Activated effector memory CD4-positive, alpha-beta T cell treated with Interleukin-2 at 50 U/mL for 16 hours (primary cell): Measurements from ENCODE around the gene PTER.

Experiments used
- DNase-seq: peaks from one replicate; pipeline ENCODE4 v3.0.0-alpha.2; 2020

The PTER gene, protein sequence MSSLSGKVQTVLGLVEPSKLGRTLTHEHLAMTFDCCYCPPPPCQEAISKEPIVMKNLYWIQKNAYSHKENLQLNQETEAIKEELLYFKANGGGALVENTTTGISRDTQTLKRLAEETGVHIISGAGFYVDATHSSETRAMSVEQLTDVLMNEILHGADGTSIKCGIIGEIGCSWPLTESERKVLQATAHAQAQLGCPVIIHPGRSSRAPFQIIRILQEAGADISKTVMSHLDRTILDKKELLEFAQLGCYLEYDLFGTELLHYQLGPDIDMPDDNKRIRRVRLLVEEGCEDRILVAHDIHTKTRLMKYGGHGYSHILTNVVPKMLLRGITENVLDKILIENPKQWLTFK

DNA sequence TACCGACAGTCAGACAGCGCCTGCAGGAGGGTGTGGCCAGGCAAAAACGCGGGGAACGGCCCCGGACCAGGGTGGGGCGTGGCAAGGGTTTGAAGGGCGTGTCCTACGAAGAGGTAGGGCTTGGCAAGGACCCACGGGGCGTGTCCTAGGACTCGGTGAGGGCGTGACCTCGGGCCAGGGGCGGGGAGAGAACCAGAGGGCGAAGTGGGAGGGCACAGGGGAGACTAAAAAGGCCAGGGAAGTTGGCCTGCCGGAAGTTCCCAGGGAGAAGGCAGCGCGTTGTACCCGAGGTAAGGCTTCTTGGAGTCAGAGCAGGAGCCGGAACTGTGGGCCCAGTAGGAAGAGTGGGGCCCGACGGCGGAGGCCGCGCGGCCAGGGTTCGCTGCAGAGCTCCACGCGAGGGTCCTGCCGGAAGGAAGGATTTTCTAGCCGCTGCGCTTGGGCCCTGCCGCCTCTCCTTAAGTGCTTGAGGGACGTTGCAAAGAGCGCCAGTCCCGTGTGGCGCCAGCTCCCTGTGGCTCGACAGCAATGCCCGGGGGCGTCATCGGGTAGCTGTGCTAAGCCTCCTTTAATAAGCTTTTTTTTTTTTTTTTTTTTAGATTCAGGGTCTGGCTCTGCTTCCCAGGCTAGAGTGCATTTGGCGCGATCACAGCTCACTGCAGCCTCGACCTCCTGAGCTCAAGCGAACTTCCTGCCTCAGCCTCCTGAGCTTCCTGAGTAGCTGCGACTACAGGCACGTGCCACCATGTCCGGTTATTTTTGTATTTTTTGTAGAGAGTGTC is at the start of gene PTER:
PTER (plus strand) TSS at position 253 of the 782 bp plus-strand sequence. CDS start 47,375 bp downstream, outside the sequence.
- peak; percentile 96 for DNase-seq

DNA sequence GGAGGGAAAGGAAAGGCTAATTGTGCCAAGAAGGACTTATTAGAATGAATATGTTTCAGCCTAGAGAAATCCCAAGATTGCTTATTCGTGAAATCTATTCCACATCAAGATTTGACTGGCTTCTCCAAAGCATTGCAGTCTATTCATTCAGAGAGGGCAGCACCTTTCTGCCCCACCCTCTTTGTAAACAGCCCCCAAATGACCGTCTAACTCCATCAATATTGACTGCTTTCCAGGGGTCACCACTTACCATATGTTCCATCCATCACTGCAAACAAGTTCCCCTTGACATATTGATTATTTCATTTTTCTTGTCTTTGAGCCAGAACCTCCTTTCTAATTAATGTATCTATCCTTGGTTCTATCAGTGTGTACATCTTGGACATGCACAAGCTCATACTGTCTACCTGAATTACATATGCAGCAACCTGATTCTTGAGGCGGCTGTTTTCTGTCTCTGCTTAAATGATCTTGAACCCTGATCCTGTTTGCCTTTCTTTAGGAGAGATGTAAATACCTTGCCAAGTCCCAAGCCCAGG is 44.2 kb upstream of the PTER start:
- no peak for DNase-seq

DNA sequence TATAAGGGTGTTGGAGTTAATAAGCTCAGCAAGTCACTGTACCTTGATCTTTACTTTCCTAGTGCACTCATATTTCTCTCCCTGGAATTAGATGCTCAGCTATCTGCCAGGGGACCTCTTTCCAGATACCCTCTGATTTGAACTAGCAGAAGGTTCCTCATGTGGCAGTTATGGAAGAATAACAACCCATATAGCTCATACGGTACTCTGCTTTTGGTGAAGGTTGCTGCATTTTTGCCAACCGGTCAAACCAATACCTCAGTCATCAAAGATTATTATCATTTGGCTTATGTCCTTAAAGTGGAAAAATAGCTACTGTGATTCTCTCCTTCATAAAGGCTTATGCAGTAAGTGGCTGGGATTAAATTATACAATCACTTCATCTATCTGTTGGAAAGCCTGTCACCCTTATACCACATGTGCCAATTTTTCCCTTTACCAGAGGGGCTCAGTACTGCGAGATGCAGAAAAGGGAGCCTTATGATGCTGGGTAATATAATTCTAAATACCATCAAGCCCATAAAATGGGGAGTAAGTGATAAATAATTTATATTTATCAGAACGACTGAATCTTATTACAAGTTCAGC is 43.4 kb upstream of the PTER start:
- no peak for DNase-seq

DNA sequence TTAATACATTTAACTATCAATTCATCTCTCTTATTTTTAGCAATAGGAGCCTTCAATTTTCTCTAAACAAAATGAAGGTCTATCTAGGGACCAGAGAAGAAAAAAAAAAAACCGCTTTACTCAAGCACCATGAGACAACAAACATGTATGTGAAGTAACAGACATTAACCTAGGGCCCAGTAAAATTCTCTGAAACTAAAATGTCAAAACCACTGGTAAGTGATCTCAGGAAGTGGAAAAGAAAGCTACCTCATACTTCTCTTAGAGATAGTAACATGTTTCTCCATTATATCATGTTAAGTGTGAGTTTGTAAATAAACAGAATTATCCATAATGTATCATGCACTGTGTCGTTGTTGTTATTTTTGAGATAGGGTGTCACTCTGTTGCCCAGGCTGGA is 35.4 kb upstream of the PTER start:
- no peak for DNase-seq

DNA sequence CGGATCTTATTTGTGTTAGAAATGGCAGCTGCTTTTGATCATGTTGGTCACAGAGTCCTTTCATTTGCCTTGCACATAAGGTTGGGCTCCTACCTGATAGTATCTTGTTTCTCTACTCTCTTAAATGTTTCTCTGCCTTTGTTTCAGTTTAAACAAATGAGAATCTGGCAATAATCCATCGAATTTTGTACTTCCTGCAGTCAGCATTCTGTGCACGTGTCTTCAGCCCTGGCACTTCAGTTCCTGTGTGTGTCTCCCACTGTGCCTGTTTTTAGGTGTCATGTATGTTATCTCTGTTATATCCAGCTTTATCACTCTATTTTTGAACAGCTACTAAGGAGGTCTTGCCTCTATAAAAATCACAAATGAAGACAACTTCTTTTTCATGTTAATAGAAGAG is 28.4 kb upstream of the PTER start:
- DNase-seq: no peak

DNA sequence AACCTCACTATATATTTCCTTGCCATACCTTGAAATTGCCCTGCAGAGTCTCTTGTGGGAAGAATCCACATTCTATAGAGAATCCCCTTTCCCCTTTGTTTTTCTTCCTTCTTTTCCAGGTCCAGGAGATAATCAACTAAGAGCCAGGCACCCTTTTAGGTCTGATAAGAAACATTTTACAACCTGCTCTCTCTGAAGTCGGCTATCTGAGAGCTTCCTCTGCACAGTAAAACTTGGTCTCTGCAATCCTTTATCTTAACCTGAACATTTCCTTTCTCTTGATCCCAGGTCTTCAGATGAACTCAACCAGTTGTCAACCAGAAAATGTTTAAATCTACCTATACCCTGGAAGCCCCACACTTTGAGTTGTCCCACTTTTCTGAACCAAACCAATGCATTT is 19.5 kb upstream of the PTER start:
- DNase-seq: no peak

DNA sequence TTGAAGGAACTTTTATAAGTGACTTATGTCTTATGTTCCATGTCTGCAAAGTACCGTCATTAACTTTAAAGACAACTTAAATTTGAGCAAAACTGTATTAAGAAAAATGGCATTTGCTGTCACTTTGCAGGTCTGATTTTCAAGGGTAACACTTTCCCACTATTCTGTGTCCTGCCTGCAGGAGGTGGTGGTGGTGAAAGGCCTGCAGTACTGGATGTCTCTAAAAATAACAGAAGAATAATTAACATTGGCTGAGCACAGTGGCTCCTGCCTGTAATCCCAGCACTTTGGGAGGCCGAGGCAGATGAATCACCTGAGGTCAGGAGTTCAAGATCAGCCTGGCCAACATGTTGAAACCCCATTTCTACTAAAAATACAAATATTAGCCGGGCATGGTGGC is 13.2 kb upstream of the PTER start:
- no peak for DNase-seq

DNA sequence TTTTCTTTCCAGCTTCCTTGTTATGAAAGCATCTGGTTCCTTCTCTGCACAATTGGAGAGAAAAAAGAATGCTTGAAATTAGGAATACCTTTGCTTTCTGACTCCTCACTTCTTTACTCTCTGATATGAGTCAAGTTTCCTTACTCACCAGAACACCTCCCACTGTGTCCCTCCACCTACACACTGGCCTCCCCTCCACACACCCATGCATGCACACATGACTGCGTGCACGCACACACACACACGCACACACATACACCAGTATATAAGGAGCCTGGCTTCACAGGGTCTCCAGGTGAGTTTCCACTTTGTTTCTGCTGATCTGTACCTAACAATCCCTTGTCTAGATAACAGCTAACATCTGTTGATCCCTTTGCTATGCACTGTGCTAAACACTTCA is 11.4 kb upstream of the PTER start:
- DNase-seq: no peak

DNA sequence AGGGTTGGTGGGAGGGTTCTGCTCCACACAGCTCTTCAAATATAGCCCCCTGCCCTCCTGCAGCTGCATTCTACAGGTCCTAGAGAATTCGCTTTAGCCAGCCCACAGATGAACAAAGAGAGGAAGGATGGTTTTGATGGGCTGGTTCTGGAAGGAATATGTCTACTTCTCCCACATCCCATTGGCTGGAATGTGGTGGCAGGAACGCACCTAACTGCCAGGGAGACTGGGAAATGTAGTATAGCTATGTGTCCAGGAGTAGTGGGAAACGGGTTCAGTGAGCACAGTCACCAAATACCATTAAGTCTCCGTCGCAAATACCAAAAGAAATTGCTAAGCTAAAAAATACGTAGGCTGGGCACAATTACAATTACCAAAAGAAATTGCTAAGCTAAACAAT is 7.3 kb upstream of the PTER start:
- no peak for DNase-seq

DNA sequence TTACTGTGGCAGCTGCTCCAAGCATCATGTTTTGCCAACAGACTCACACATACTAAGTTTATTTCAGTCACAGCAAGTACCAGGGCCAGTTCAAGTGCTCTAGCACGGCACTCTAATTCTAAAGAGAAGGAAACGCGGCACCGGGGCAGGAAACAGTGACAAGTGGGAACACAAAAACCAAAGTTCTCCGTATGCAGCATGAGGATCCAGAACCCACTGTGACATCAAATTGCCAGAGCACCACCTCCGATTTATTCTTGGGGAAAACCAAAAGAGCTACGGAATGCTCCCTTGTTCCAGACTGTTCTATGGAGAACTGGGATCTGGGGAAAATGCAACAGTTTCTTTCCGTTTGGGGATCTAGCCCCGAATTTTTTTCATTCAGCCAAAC is 448 bp upstream of the PTER start:
- DNase-seq: no peak

DNA sequence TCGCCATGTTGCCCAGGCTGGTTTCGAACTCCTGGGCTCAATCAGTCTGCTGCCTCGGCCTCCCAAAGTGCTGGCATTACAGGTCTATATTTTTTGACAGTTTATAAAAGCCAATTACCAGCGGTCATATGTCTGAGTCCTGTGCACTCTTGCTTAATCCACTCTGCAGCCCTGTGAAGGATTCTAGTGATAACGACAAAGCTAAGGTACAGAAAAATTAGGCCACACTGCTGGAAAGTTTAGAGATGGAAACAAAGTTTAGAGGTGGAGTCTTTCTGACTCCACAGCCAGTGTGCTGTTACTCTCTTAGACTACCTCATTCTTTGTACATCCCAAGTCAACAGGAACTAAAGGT is 707 bp downstream of the PTER start:
- no peak for DNase-seq

DNA sequence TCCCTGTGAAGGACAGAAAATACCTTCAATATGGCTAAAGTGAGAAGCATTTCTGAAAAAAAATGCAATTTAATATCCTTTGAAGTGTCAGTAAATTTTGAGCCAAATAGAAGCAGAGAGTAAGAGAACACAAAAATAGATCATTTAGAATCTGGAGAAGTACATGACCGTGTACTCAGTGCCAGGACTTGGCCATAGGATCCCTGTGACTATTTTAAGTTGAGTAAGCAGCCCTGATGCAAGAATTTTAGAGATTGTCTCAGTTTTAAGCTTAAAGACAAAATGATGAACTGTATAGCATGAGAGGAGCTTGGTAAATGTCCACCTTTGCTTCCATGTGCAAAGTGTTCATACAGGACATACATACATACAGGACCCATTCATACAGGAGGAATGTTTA is 2.5 kb downstream of the PTER start:
- DNase-seq: no peak

DNA sequence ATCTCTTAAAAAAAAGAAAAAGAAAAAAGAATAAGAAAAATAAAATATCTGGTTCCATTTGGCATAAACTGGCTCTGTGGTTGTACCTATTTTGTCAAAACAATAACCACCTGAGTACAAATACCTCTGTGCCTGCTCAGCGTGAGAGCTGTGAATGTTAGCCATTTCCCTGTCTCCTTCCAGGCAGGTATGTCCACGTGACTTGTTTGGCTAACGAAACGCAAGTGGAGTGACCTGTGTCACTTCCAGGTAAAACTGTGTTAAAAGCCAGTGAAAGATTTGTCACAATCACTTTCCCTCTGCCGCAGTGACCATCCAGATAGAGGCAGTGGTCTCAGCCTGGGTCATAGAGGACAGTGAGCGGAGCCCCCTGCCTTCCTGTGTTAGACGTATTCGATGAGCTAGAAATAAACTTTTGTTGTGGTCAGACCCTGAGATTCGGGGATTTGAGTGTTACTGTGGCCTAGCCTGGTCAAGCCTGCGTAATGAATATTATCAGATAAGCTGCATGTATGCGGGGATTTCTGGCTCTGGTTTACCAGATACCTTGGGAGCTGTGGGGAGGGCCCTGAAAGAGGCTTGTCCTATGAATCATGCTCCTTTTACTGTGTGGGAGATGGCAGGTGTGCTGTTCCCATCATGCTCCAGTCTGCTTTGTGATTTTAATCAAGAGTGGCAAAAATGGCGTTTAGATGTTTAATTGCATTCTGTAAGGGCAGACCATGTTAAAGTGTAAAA is 3.8 kb downstream of the PTER start:
- DNase-seq: no peak

DNA sequence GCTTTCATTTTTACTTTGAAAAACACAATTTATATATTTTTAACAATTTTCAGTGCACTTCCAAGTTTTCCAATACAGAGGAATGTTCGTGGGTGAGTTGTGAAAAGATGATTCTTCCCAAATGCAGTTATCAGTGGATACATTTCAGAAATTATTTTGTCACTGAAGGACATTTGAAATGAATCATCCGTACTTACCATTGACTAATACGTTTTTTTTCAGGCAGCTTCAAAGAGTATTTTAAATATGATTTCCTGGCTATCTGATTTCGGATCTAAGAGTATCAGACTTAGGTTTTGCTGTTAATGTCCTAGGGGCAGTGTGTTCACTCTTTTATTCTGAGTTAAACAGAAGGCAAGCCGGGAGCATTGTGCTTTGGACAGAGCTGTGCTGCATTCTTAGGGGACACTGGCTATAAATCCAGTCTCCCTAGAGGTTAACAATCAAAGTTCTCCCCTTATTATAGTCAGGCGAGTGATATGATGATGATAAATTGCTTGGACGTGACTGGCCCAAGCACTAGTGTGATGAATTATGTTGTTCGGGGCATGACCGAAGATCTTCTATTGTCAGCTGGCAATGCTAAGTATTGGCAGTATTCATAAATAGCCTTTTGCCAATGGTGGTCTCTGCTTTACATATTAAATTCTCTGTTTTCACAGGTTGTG is 4.5 kb downstream of the PTER start:
- DNase-seq: no peak

DNA sequence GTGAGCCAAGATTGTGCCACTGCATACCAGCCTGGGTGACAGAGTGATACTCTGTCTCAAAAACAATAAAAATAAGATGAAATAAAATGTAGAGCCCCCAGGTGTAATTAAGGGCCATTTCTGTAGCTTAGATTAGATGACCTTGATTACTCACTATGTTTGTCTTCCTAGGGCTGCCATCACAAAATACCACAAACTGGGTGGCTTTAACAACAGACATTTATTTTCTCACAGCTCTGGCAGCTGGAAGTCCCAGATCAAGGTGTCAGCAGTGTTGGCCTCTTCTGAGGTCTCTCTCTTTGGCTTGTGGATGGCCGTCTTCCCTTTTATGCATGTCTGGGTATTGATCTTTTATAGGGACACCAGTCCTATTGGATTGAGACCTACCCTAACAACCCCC is 6.1 kb downstream of the PTER start:
- DNase-seq: no peak

DNA sequence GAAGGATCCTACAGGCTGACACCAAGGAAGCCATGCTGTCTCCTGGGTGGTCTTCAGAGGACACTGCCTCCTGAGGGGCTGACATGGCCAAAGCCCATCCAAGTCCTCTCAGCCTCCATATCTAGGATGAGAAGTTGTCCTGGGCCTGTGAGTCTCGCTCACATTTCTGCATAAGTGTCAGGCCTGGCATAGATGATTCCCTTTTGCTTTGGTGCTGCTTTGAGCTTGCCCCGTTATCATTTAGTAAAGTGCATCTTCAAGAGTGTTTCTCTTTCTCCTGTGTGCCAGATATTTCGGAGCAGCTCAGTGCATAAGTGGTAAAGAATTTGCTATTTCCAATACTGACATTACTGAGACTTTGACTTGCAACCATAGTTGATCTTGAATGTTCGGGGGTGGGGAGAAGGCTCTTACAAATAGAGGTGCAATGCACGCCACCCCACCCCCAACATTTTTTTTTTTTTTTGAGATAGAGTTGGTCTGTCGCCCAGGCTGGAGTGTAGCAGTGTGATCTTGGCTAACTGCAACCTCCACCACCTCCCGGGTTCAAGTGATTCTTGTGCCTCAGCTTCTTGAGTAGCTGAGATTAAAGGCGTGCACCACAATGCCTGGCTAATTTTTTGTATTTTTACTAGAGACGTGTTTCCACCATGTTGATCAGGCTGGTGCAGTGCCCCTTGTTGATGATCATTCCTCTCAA is 9.1 kb downstream of the PTER start:
- DNase-seq: no peak

DNA sequence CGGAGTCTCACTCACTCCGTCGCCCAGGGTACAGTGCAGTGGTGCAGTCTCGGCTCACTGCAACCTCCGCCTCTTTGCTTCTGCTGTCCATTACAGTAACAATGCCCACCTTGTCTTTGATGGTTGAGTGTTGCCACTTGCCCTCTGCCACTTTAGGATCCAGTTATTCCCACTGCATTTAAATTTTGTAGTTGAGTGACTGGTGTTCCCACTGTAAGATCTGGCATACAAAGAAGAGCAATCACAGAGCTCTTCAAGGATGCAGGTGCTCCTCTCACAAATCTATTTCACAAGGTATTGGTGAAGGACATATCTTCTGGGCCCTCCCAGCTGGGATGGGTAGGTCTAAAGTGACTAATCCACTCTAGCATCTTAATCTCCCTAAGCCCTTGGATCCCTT is 12.6 kb downstream of the PTER start:
- no peak for DNase-seq

DNA sequence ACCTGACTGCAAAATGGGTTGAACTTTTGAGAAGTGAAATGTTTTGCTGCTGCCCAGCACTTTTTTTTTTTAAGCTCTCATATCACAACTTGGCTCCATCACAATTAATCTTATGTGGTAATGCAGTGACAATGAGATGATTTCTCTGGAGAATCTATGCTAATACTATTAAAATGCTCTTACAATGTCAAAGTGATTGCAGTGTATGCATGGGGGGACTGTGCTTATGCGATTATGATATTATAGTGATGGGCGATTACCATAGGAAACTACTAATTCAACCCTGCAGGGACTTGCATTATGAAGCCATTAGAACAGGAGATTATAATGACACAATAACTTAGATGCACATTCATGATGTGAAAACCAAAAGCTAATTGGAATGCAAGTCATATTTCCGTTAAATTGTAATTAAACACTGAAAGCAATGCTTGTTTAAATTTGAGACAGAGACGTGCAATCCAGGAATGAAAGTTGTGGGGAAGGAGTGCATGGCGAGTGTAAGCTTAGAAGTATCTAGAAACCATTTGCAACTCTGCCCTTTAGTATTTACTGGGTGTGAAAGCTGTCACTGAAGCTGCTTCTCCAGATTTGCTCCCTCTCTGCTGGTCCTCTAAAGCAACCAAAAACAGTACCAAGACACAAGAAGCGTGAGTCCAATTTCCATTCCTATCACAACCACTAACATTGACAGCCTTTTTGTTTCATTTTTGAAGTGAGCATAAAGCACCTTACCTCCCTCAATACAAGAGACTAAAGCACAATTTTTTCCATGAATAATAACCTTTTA is 21.6 kb downstream of the PTER start:
- no peak for DNase-seq

DNA sequence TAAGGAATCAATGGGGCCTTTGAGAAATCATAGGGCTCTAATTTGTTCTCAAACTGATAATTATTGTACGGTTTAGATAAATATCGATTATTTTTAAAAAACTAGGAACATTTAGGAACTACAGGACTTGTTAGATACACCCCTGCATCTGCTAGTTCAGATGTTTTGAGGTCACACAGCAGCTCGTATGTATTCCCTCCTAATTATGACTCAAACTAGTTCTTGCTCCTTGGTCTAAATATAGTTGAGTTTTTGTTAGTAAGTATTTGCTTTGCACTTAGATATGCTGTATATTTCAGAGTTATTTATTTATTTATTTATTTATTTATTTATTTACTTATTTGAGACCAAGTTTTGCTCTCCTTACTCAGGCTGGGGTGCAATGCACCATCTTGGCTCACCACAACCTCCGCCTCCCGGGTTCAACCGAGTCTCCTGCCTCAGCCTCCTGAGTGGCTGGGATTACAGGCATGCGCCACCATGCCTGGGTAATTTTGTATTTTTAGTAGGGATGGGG is 22.7 kb downstream of the PTER start:
- DNase-seq: no peak

DNA sequence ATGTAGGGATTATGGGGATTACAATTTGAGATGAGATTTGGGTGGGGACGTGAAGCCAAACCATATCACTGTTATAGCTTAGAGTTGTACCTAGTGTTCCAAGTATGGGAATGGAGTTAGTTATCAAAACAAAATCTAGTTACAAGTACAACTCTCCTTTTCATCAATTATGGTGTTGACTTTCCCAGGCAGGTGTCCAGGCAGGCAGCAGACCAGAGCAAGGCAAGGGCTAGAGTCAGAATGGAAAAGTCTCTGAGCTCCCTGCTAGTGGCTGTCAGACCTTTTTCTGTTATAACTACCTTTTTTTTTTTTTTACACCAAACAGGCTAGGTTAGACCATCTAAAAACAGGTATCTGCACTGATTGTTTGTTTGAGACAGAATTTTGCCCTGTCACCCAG is 29.2 kb downstream of the PTER start:
- no peak for DNase-seq

DNA sequence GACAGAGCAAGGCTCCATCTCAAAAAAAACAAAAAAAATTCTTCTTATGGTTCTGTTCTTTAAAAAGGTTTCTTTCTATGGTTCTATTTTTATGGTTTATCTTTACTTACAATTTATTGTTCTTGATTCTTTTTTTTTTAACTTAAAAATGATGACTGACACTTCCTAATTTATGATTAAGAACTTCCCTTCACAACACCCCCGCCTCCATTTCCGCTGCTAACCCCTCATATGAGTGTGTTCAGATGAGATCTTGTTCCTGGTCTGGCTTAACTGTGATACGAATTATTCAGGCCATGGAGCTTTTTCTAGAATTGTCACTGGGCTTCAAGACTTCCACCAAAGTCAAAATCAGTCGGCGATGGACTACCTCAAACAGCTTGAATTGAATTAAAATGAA is 33.9 kb downstream of the PTER start:
- no peak for DNase-seq
